GM21576 (cell line): ENCODE results near the gene MTF2.

Source experiments
- ATAC-seq: cut with Tn5 transposase; IDR thresholded peaks from one replicate; pipeline ENCODE4 v1.9.1; 2021; ENCODE audit warnings: mild to moderate bottlenecking, moderate library complexity; ENCODE audit not compliant: unreplicated experiment

MTF2 gene

DNA sequence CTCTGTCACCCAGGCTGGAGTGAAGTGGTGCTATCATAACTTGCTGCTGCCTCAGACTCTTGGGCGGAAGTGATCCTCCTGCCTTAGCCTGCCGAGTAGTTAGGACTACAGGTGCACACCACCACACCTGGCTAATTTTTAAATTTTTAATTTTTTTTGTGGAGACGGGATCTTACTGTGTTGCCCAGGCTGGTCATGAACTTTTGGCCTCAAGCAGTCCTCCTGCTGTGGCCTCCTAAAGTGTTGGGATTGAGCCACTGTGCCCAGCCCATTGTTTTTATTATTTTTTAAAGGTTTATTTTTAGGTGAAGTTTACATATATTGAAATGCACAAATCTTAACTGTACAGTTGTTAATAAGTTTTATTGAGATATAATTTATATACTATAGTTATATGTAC lies 3.2 kb downstream of the MTF2 start:
- ATAC-seq: no peak

DNA sequence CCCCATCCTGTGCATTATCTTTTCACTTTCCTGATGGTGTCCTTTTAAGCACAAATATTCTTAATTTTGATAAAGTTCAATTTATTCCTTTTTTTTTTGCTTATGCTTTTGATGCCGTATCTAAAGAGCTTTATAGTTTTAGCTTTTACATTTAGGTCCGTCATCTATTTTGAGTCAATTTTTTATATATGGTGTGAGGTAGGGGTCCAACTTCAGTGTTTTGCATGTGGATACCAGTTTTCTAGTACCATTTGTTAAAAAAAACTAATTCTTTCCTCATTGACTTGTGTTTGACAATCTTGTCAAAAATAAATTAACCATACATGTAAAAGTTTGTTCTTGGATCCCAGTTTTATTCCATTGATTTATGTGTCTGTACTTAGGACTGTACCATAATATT lies 4.9 kb downstream of the MTF2 start:
- no peak for ATAC-seq

DNA sequence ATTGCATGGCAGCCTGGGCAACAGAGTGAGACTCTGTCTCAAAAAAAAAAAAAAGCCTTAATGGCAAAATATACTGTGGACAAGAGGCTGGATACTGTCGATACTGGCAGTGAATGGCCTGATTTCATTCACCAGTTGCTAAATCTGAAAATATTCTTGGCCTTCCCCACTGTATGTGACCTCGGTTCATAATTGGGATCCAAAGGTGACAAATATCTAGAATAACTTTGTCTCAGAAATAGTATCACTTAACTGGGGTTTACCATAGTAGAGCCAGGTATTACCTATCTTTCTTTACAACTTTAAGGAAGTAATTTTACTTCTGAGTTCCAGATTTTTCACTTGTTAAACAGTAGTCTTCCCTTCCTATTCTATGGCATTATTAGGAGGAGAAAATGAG lies 8.4 kb downstream of the MTF2 start:
- no peak for ATAC-seq

DNA sequence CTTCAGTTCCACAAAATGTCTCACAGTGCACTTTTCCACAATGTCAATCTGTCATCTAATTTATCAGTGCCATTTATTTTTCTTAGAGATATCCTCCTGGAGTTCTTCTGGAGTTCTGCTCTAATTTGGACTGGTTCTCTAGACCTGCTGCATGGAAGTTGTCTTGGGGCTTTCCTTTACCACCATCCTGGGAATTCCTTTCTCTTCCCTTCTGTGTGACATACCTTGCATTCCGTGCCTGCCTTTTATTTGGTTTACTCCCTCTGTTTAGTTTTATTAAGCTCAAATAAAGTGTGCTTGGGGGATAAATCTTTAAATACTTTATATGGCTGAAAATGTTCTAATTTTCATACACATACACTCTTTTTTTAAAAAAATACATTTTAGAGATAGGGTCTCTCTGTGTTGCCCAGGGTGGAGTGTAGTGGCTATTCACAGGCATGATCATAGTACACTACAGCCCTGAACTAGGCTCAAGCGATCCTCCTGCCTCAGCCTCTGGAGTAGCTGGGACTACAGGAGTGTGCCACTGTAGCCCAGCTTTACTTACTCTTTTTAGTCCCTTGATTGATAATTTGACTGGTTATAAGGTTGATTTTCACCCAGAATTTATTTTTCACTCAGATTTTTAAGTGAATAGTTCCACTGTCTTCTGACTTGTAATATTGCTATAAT lies 14.4 kb downstream of the MTF2 start:
- no peak for ATAC-seq

DNA sequence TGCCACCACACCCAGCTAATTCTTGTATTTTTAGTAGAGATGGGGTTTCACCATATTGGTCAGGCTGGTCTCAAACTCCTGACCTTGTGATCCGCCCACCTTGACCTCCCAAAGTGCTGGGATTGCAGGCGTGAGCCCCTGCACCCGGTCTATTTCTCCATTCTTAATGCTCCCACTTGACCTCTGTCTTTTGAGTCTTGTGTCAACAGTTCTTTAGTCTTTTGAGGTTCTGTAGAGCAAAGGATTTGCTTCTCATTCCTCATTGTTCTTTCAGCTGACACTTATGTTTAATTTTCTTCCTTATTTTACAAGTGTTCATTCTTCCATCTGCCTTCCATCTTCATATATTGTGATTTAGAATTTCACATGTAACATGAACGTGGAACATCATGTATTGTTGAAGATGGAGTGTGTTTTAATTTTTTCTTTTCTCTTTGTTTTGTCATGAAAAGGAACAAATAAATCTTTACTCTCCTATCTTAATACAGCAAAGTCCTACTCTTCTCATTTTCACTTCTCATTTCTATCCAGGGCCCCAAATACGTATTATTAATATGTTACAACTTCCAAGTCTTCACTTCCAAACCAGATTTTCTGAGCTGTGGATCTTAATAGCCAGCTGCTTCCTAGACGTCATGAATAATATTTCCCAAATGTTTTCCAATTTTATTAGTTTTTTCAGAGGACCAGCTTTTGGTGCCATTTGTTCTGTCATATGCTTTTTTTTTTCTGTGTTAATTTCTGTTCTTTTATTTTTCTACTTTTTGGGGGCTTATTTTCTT lies 16.9 kb downstream of the MTF2 start:
- no peak for ATAC-seq

DNA sequence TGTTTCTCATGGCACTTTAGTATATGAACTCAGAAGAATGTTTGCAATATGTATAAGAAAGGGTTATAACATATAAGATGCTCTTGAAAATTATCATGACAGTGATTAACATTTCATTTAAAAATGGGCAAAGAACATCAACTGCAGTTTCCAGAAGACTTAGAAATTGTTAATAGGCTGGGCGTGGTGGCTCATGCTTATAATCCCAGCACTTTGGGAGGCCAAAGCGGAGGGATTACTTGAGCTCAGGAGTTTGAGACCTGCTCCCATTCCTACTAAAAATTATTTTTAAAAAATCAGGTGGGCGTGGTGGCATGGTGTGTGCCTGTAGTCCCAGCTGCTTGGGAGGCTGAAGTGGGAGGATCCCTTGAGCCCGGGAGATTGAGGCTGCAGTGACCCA lies 23.1 kb downstream of the MTF2 start:
- ATAC-seq: no peak

DNA sequence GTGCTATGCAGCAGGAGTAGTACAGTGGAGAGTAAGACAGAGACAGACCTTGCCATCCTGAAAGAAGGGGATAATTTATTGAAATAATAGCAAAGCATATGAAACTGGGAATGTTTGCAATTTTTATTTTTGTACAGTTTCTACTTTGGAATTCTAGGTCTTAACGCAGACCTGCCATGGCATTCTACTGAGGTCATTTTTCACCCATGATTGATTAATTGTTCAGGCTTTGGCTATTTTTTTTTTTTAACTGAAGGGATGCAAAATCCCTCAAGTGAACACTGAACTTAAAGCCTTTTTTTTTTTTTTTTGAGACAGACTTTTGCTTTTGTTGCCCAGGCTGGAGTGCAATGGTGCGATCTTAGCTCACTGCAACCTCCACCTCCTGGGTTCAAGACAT lies 27.1 kb downstream of the MTF2 start:
- no peak for ATAC-seq

- ATAC-seq: no peak
Measured at GRCh38 chr1:93107395-93107794, 28.3 kb downstream of the MTF2 start.

- ATAC-seq: no peak
Measured at GRCh38 chr1:93108335-93108734, 29.3 kb downstream of the MTF2 start.

DNA sequence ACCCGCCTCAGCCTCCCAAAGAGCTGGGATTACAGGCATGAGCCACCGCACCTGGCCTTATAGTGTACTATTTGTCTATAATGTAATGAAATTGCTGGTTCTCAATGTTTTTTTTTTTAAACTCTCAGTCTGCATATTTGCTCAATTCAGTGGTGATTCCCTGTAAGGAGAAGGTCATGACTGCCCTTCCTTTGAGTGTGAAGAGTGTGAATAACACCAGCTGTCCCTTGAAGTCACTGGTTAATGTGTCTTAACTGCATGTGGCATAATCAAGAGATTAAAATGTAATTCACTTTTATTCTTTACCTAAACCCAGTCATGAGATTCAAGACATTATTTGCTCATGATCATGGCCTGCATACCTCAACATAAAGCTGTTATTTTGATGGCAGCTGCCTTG lies 30.5 kb downstream of the MTF2 start:
- no peak for ATAC-seq

DNA sequence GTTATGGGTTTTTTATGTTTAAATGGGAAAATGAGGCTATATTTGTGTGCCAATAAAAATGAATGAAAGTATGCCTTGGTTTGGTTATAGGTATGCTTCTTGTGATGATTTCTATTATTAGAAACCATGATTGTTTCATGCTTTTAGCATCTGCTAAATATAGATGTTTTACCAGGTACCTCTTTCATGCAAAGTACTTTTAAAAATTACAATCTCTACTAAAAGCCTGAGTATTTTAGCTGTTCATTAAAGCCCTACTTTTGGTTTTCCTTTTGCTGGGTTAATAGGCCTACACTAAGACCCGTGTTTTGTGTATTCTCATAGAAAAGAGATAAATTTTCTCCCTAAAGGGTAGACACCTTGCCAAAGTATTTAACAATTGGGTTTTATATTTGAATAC lies 32.0 kb downstream of the MTF2 start:
- ATAC-seq: no peak

- ATAC-seq: no peak
Measured at GRCh38 chr1:93111561-93111960, 32.5 kb downstream of the MTF2 start.

DNA sequence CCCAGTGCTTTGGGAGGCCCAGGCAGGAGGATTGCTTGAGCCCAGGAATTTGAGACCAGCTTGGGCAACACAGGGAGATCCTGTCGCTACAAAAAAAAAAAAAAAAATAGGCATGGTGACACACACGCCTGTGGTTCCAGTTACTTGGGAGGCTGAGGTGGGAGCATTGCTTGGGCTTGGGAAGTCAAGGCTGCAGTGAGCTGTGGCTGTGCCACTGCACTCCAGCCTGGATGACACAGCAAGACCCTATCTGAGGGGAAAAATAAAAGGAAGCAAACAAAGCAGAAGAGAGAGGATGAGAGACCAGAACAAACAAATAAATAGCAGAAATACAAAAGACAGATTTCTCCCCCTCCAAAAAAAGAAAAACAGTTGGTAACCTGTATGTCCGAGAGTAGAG lies 34.0 kb downstream of the MTF2 start:
- no peak for ATAC-seq

- no peak for ATAC-seq
Measured at GRCh38 chr1:93114391-93114790, 35.3 kb downstream of the MTF2 start.

- ATAC-seq: no peak
Measured at GRCh38 chr1:93120614-93121013, 41.5 kb downstream of the MTF2 start.

DNA sequence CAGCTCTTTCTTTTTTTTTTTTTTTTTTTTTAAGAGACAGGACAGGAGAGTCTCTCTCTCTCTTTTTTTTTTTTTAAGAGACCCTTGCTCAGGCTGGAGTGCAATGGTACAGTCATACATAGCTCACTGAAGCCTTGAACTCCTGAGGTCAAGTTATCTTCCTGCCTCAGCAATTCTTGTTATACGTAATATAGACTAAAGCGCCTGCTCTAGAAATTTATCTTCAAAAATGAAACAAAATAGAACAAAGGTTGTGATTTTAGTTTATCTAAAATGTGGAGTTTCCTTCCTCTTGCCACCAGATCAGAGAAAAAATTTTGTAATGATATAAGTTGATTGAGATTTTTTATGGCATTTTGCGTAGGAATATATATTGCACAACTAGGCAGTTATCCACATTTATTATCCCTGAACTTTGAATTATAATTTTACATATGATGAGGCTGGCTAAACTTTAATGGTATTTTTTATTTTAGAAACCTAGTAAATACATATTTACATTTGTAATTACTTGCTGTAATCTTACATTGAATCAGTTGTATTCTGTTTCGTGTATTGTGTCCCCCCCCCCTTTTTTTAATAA lies 44.2 kb downstream of the MTF2 start:
- ATAC-seq: no peak

DNA sequence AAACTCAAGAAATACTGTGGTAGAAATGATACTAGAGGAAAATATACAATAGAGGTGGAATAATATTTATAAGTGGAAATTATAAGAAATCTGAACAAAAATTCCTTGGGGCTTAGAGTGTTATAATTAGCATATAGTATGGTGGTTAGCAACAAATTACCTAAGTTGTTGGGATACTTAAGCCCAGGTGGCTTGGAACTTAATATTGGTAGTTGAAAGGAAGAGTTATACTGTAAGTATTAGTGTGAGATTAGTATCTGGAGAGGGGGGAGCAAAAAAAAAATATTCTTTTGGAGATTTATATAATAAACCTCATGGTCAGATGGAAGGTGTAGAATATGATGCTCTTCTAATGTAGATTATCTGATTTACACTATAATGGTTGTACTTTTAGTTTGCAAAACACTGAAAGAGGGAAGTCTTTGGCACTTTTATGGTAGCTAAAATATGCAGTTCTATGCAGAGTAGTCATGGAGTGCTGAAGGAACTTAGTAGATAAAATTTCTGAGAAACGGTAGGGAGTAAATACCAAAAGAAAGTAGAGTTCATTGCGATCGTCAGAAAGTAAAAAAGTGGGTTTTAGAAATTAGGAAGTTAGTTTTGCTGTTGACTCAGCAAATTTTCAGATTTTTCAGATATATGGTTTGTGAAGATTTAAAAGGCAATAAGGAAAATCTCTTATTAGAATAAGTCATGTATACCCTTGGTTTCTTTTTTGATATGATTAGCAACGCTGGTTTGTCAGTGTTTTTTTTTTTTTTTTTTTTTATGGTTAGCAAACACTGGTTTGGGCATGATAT lies 45.7 kb downstream of the MTF2 start:
- no peak for ATAC-seq

- no peak for ATAC-seq
Measured at GRCh38 chr1:93129507-93130099, 50.5 kb downstream of the MTF2 start.

DNA sequence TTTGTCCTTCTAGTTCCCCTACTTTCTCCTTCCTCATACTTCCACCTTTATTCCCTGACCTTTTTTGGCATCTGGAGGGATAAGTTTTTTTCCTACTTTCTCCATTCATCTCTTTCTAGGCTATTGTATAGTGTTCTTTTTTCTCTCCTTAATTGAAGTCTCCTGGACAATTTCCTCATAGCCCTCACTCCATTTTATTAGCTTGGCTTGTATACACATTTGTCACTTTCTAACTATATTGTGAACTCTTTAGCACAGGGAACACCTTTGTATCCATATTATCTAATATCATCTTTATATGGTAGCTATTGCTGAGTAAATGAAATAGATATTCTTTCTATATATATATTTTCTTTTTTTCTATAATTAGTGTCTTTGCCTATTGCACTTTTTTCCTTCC lies 53.6 kb downstream of the MTF2 start:
- ATAC-seq: no peak

DNA sequence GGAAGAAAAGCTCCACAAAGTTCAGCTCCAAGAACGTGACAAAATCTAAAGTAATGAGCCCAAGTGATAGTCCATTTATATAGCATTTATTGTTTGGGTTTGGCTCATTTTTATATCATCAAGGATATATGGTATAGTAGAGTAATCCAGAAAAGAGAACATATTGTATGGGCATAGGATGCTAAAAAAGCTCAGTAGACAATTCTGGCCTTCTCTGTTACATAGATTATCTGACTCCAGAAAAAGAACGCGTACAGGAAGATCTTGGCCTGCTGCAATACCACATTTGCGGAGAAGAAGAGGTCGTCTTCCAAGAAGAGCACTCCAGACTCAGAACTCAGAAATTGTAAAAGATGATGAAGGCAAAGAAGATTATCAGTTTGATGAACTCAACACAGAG lies 57.4 kb downstream of the MTF2 start:
- no peak for ATAC-seq

DNA sequence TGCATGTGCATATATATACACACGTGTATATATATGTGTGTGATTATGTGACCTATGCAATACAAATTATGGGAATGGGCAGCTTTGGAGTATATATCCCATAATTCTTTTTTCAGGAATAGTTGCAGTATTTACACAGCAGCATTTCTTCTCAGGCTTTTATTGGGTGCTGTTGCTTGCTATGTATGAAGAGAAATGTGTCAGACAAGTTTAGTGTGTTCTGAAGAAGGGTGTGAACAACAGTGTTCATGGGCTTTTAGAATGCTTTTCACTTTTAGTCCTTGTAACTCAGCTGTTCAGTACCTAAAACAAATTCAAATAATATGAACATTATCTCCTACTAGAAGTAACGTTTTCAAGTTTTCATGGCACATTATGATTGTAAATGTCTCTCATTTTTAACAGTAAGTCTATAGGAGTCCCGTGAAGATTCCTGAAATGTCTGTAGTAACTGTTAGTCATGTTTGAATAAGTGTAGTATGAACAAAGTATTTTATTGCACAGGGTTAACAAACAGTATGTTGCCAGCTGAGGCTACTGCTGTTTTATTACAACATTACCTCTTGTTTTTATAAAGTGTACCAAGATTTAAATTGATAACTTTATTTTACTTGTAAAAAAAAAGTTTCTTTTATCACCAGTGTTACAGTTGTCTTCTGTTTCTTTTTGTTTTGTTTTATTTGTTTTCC lies 58.7 kb downstream of the MTF2 start:
- no peak for ATAC-seq
